Stimulated activated CD8-positive, alpha-beta memory T cell treated with anti-CD3 and anti-CD28 coated beads, Interleukin-2, amount 100 ng/mL, for 1 hour (primary cell): Measurements from ENCODE around the gene TMED7.

Source experiments
- DNase-seq, 2 donors: peaks; one replicate each; pipeline ENCODE4 v3.0.0-alpha.2; 2020; ENCODE audit warnings: low read depth in 2 of 2

Gene TMED7

DNA sequence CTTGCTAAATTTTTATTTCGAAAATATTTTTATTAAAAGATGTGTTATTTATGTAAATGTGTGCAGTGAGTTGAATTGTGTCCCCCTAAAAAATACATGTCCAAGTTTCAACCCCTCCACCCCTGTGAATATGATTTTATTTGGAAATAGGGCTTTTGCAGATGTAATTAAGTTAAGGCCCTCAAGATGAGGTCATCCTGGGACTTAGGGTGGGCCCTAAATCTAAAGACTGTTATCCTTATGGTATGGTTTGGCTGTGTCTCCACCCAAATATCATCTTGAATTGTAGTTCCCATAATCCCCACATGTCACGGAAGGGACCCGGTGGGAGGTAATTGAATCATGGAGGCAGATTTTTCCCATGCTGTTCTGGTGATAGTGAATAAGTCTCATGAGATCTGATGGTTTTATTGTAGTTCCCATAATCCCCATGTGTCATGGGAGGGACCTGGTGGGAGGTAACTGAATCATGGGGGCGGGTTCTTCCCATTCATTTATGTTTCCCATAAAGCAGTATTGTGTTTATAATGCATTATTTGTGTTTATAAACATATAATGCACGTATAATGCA lies 1.5 kb upstream of the TMED7 start:
- no peak for DNase-seq

DNA sequence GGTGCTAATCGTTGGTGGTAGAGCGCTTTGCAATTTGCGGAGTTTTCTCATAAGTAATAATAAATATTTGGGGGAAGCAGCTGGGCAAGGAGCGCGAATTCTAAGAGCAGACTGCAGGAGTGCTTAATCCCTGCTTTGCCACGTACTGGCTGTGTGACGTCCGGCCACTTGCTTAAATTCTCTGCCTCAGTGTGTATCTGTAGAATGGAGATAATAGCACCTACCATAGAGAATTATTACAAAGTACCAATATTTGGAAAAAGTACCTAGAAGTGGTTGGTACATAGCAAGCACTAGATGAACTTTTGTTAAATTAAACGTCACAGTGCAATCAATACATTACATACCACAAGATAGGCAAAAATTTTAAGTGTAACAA lies 598 bp upstream of the TMED7 start:
- DNase-seq, result no peak

DNA sequence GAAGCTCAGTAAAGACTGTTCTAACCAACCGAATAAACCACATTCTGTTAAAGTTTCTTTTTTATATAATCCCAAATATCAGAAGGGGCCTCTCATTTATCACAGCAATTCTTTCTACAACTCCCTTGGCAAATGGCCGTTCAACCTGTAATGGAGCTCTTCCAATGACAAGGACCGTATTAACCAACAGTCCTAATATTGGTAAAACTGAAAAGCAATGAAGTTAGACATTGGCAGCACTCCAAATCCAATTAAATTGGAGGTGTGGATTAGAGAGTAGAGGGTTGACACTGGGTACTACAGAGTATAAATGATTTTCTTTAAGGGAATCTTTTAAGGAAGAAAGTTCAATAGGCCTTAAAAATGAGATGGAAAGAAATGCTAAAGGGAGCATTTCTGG lies 842 bp downstream of the TMED7 start:
- DNase-seq, result no peak

DNA sequence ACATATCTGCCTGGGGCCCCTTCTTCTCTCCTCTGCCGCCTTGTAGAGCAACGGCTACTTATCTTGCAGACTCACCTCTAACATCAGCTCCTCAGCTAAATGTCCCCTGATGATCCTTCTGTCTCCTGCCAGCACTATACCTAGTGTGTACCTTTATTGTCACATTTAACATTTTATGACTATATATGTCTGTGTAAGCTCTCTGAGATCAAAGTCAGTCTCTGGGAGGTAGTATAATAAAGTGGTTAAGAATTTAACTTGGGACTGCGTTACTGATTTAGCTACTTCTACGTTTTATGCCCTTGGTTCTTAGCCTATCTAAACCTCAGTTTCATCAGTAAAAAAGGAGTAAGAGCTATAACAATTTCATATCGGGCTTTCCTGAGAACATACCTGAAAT lies 2.2 kb downstream of the TMED7 start:
- no peak for DNase-seq

DNA sequence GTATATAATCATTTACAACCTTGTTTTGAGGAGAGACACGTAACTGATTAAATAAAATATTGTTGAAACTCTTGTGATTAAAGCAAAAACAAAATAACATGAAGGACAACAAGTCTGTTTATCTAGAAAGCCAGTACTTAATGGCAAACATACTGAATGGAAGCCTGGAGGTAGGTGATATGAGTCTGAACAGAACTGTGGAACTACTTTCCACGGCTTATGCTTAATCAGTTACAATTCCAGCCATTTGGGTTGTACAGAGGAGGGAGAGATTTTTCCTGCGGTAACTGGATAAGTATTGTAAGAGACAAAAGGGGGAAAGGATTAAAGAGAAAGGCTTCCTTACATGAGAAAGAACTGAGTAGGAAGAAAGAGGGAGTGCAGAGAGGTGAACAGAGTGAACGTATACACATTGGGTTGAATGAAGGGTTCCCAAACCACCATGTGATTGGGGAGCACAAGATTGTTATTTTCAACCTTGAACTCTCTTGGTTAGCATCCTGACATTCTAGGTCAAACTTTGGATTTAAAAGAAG lies 4.4 kb downstream of the TMED7 start:
- no peak for DNase-seq

DNA sequence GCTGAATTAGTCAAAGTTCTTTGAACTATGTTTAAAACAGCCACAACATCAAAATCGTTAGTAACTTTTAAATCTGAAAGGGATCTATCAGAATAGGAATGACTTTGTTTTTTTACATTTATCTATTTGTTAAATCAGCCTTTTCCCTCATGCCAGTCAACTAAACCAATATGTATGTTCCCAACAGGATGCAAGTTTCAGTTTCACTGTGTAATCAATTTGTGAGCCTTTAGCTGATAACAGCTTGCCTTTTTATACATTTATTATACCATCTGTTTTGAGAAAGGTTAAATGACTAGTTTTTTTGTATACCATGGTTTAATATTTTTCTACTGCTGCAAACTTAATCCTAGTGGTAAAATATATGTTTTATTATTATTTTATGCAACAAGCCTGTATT lies 8.9 kb downstream of the TMED7 start:
- DNase-seq, result no peak

DNA sequence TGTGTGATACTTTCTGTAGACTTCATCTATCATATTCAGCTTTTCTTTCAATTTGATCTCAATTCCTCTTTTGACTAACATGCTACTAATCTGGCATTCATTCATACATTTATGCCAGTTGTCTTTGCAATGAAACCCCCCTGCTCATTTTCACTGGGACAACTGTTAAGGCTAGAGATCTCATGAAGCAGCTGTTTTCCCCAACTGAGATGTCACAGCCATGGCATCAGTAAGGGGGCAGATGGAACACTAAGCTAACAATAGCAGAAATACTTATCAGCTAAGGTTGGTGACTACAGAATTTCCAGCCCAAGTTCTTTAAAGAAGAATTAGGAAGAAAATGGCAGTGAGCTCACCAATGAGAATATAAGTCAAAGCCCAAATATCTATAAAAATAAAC lies 9.4 kb downstream of the TMED7 start:
- no peak for DNase-seq

DNA sequence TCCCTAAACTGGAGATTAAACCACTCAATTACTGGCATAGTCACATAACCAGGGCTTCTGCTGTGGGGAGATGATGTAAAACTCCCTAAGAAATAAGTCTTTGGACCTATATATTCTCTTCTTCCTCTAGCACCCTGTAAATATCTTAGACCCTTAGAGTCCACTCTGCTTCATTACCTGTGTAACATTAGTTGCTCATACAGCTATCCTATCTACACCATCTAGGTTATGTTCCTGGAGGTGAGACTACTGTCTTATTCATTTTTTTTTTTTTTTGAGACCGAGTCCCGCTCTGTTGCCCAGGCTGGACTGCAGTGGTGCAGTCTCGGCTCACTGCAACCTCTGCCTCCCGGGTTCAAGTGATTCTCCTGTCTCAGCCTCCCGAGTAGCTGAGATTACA lies 14.0 kb downstream of the TMED7 start:
- DNase-seq, result no peak

DNA sequence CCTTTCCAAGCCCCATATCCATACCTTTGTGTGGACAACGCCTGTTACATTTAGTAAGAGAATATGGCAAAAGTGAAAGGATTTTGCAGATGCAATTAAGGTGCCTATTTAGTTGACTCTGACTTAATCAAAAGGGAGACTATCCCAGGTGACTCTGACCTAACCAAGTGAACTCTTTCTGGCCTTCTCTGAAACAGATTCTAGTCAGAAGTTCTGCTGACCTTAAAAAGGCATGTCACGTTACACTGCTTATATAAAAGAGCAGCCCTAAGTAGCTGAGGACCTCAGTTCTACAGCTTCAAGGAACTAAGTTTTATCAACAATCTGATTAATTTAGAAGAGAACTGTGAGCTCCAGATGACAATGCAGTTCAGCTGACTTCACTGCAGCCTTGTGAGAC lies 17.9 kb downstream of the TMED7 start:
- DNase-seq, result no peak

DNA sequence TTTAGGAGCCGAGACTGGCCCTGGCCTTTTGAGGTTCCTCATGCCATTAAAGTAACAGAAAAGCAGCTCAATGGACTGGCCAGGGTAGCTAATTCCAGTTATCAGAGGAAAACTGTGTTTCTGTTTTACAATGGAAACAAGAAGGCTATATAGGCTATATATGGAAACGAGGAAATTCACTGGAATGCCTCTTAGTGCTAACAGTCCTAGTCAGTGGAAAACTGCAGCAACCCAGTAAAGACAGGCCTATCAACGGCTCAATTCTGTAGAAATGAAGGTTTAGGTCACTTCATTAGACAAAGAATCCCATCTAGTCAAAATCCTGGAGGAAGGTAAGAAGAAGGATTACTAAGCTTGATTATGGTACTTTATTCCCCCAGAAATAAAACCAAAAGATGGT lies 20.4 kb downstream of the TMED7 start:
- no peak for DNase-seq

DNA sequence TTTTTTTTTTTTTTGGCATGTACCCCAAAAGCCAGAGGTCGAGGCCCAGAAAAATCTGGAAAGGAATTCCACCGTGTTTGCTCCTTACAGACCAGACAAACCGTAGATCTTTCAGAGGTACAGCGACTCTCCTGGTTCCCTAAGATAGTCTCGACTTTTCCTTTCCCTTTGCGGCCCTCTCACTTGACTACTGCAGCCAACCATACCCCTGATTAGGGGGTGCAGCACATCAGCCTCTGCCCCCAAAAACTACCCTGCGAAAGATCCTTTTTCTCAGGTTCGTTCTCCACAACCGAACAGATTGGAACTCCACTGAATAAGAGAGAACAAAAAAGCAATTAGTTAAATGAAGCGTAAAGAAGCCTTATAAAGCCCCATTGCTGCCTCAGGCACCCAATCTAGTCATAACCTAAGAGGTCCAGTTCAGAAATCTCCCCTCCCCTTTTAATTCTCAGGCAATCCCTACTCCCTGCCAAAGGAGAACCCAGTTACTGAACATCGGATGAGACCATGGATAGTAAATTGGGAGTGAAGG lies 23.2 kb downstream of the TMED7 start:
- no peak for DNase-seq

DNA sequence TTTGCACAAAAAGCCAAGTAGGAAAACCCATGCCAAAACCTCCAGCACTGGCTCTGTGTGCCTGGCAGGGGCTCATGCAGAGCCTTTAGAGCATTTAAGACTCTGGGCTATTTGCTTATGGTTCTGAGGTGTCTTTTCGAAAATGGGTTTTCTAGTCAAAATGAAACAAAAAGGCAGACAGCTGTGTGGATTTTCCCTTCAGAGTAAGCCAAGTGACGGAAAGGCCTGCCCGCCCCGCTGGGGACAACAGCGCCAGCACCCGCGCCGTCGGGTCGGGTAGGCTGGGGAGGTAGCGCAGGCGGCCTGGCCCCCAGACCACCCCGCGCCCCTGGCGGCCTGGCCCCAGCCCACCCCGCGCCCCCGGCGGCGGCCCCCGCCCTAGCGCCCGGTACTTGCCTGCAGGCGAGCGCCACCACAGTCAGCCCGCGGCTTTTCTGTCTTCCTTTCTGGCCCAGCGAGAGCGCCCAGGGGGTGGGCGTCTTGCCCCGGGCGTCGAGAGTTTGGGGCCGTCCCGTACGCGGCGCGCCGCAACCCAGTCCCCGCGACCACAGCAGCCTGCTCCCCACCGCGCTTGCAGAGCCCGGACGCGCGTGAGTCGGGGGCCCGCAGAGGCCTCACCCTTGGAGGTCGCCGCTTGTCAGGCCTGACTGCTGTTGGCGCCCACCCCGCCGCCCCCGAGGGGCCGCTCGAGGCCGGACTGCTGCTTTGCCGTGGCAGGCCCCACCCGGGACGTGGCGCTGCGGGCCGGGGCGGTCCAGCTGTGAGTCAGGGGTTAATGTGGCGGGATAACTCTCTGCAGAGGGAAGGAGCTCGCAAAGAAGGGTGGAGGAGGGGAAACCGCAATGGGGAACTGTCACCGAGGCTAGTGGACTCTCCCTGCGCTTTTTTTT lies 23.9 kb downstream of the TMED7 start, which contains the start of gene TICAM2:
Gene TICAM2 (minus strand): TSS at position 779 of the 890 bp plus-strand sequence. CDS start 21,223 bp downstream, outside the sequence.
- DNase-seq, result peak in 1 of 2 donors; percentile 22

DNA sequence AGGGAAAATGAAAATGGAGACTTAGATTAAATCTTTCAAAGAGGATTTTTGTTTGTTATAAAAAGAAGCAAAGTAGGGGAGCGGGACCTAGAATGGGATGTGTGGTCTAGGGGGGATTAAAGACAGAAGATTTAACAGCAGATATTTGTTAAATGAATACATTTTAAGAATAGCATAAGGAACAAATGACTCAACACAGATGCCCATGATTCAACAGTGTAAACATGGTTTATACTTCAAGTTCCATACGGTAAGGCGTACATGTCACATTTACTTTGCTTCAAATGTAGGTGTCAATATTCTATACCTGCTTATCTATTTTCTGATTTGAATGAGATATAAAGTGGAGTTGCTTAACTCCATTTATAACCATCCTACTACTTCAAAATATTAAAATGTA lies 25.1 kb downstream of the TMED7 start:
- DNase-seq, result no peak

DNA sequence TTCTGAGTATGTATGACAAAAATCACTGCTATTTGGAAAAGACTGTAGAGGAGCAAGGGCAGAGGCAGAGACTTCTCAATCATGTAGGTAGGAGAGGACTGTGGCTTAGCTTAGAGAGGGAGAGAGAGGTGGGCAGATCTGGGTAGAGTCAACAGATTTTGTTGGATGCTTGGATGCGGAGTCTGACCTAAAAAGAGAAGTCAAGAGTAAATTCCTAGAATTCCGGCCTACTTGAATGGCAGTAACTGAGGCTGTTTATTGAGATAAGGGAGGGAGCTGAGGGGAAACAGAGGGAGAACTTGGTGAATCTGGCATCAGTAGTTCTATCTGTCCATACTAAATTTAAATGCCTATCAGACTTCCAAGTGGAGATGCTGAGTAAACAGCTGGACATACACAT lies 25.9 kb downstream of the TMED7 start:
- no peak for DNase-seq

DNA sequence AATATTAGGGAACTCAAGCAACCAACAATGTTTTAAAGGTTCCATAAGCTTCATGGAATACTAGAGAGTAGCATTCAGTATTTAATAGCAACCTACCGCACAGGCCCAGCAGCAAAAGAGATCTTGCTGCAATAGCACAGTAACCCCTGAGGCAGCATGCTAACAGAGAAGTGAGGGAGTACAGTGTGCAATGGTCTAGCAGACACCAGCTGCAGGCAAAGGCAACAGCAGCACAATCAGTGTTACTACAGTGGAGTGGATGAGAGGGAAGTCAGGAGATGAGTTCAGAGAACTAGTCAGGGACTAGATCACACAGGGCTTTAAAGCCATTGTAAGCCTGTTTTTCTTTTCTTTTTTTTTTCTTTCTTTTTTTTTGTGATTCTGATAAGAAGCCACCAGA lies 26.3 kb downstream of the TMED7 start:
- DNase-seq, result no peak

DNA sequence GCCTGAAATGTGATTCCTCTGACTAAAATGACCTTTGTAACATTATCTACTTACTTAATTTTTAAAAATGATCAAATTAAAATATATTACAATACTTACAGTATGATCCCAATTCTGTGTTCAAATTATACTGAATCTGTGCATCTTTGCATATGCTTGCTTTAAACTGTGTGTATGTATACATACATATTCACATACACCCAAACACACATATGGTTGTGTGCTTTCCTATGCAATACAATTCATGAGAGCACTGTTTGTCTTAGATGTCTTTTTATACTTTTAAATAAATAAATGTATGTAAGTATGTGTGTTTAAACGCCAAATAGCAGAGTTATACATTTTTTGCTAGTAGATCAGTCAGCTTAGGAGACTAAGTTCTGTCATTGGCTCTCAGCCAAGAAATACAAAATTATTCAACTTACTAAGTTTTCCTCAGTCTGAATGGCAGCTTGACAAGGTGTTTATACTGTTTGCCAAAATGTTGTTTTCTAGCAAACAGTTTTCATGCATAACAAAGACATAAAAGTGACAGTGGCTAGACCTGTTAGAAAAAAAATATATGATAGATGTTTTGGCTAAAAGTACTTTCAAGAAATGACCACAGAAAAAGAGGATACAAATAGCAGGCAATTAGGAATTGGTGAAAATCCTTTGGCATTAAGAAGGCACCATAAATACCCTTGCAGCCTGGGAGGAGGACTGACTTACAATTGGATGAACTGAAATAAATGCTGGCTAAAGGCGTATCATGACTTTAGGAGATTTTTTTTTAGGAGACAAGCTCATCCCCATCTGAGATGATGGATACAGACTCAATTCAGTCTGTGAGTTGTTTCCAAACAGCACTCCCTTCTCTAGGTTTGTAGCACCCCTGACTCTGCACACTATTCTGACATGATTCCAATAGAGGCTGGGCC lies 31.4 kb downstream of the TMED7 start:
- no peak for DNase-seq

DNA sequence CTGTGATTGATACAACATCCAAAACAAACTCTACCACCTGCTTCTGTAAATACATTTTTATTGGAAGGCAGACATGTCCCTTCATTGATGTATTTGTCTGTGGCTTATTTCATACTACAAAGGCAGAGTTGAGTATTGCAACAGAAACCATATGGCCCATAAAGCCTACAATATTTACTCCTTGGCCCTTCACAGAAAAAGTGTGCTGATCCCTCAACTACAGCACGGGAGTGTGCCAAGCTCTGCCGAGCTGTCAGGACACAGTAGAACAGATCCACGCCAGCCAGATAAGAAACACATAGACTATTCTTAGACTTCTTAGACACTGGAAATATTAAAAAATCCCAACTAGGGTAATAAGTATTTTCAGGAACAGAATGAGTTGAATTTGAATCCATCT lies 36.8 kb downstream of the TMED7 start:
- no peak for DNase-seq

DNA sequence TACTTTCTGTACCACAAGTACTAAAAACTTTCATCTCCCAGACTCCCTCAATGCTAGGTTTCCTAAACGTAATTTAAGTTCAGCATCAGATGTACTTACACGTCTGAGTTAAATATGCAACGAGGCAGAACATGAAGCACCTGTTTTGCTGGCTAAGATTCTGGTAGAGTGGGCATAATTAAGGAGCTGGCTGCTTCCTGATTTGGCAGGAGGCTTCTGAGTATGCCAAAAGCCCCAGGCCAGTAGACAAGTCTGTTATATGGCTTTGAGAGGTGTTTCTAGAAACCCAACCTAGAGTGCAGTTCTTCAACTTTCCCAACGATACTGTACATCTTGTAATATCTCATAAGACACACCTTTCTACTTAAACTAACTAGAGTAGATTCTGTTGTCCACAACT lies 37.2 kb downstream of the TMED7 start:
- DNase-seq, result no peak

DNA sequence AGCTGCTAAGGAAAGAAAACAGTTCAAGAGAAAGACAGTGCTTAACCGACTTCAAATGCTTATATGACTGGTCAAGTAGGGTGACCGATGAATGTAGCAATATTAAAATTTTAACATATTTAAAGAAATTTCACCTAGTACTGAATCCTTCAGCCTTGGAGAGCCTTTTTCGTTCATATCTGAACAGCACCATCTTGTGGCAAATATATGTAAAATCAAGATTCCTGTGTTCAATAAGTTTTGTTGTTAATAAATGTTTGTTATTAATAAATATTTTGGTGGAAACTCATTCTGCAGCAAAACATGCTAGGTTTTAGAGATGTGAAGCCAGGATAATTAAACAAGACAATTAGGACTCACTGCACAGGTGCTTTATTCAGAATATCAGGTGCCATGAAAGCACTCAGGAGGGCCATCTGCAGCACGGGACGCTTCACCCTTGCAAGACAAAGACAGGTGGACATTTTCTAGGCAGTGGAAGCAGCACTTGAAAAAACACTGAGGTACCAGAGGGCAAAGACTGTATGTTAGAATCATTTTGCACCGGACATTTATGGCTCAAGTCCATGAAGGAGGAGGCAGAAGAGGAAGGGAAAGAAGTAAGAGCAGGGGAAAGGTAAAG lies 39.2 kb downstream of the TMED7 start:
- DNase-seq, result no peak

DNA sequence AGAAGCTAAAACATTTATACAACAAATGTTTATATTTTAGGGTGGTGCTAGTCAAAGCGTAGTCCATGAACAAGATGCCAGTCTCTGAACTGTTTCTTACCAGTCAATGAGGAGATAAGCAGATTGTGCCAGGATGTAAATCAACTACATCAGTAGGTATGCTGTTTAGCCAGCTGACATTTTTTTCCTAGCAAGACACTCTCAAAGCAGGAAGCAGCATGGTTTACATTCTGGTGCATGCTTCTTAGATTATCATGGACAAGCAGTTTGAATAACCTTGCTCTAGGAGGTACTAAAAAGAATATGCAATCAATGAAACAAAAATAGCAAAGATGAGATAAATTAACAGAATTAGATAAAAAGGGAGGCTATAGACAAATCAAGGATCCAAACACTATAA lies 40.6 kb downstream of the TMED7 start:
- no peak for DNase-seq

DNA sequence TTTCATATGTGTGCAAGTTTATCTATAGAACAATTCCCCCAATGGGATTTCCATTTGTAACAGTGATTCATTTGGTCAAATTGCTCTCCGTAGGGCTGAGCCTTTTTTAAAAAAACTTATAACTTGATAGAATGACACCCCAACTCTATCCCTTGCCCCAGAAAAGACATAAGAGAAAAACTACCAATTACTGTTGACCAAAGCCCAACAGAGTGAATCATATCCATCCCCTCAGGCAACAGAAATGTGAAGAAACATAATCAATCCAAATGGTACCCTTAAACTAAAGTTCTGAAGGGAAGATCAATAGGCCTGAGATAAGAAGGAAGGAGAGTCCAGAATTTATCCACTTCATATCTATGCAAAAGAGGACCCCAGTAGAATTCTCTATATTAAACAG lies 41.3 kb downstream of the TMED7 start:
- no peak for DNase-seq
